Ovary (tissue), 9 donors: Measurements from ENCODE around the gene NRIP1. TPM values are rescaled to one million over a fixed set of nuclear protein-coding genes. Genes with fewer than 3 reads are reported as not detected.

ENCODE experiments used
- DNase-seq, 5 donors: peaks; one replicate each; pipeline ENCODE4 v3.0.0-alpha.2; 2019 to 2020
- H3K27ac ChIP-seq, 2 donors: fragments of 200-600 bp; one replicate each; pipeline versions ENCODE4 v1.5.1 to v1.8.0; 2019 to 2022
- H3K27me3 ChIP-seq: fragments of 200-600 bp; one replicate; pipeline ENCODE4 v1.8.0; 2022
- H3K36me3 ChIP-seq: fragments of 200-600 bp; sonication (generic); one replicate; pipeline ENCODE4 v1.5.1; 2019
- H3K4me1 ChIP-seq: one replicate; pipeline ENCODE4 v1.8.1; 2013; ENCODE audit warnings: mild to moderate bottlenecking, moderate library complexity; ENCODE audit not compliant: insufficient read depth
- H3K4me3 ChIP-seq: fragments of 200-600 bp; sonication (generic); one replicate; pipeline ENCODE4 v1.5.1; 2017
- H3K9me3 ChIP-seq, 2 donors: fragments of 200-600 bp in 1 of 2; sonication (generic) in 1 of 2; one replicate each; pipeline versions ENCODE4 v1.5.1 to v1.8.1; 2013 to 2019; ENCODE audit warnings: mild to moderate bottlenecking in 1 of 2, moderate library complexity in 1 of 2
- CTCF ChIP-seq, 3 donors: fragments of 450-650 bp in 2 of 3; fragments of 200-600 bp in 1 of 3; IDR thresholded peaks; one replicate each; pipeline versions ENCODE4 v1.5.1 to v1.8.0; 2016 to 2022; ENCODE audit warnings: antibody characterized with exemption in 3 of 3, mild to moderate bottlenecking in 1 of 3
- EP300 ChIP-seq: sonication (generic); formaldehyde crosslinking; IDR thresholded peaks from one replicate; pipeline ENCODE4 v1.6.1; 2017; ENCODE audit warnings: antibody characterized with exemption
- POLR2A ChIP-seq: fragments of 450-650 bp; IDR thresholded peaks from one replicate; pipeline ENCODE4 v1.6.1; 2017; ENCODE audit warnings: antibody characterized with exemption, mild to moderate bottlenecking, moderate library complexity
- WGBS, 3 donors: extraction: QIAGEN DNeasy Blood & Tissue Kit in 1 of 3; methylation state at CpG; one replicate each; pipeline versions ENCODE4 v1.1.5 to v1.1.7; 2013 to 2017; 5-methylcytosine and 5-hydroxymethylcytosine counted together
- intact Hi-C, 4 donors: fragments of 100-400 bp; cut with DNase I; formaldehyde crosslinking; loops; one replicate each; pipeline versions ENCODE4 v1.11.0 to v1.15.1; 2022 to 2023
- polyA plus RNA-seq, 2 donors: library from polyadenylated mRNA; stranded (reverse); fragments of 200-250 nt in 1 of 2; fragments of 350-450 nt in 1 of 2; fragmentation: Illumina TruSeq in 1 of 2; extraction: RNeasy Lipid Tissue Mini Kit (QIAGEN cat#74804) in 1 of 2; gene quantifications; one replicate each; pipeline ENCODE4 v1.2.3, GENCODE V29; 2013 to 2014
- total RNA-seq, 7 donors: library from RNA; depleted of rRNA in 2 of 7; stranded (reverse); fragments of >200 nt in 2 of 7; fragmentation: NEBNext Ultra II Directional in 3 of 7; extraction: Animal tissue kit (Norgen Biotek cat#: 25700) in 3 of 7; gene quantifications; one replicate each; pipeline versions ENCODE4 v1.1.0 to v1.2.4, GENCODE V29; 2016 to 2023
- donor health status: DM: no; HTN: no; CAD: no; lungs with moderate emphysema.
- donor health status: DM: no; HTN: no; CAD: no.
- donor health status: Bipolar disorder and iron deficiency.
- donor health status: DM: yes; HTN: yes; CAD: no.
- donor health status: DM: no; HTN: no; CAD: no.
- donor health status: DM: yes; HTN: yes; CAD: no.

Gene NRIP1
- total and polyA plus RNA-seq, 9 donors, result 9.4 to 56.6 (median 39.9) TPM

- intact Hi-C loops, result no loop called here
- Histone ChIP-seq H3K9me3 (no peaks in the 10 kb centered on the region), H3K27ac (no peak overlapping the region), H3K4me1 (peaks cover 10% of the 10 kb centered on the region), H3K4me3 (no peak overlapping the region), H3K36me3 (no peaks in the 10 kb centered on the region), H3K27me3 (no peaks in the 10 kb centered on the region)
- 84 to 91% (median 89%) methylated on average over 2 of the region's 2 CpGs for WGBS, 3 donors
- no peak for DNase-seq
- TF ChIP-seq CTCF (IDR thresholded peaks at IDR 0.05), result no peak
- no peak for TF ChIP-seq EP300
- no peak for TF ChIP-seq POLR2A
Measured at GRCh38 chr21:14993115-14993514, 71.7 kb downstream of the NRIP1 start.

GRCh38 chr21:14991957-14992356, 72.8 kb downstream of the NRIP1 start:
- no peak overlapping the region for H3K27ac ChIP-seq
- no peak overlapping the region for H3K4me3 ChIP-seq
- intact Hi-C loops, result no loop called here
- WGBS, 3 donors, result 85 to 92% (median 91%) methylated on average over 8 of the region's 8 CpGs
- H3K9me3 ChIP-seq, result no peaks in the 10 kb centered on the region
- TF ChIP-seq POLR2A (no peak), CTCF (IDR thresholded peaks at IDR 0.05) (no peak), EP300 (no peak)
- no peaks in the 10 kb centered on the region for H3K27me3 ChIP-seq
- peaks cover 10% of the 10 kb centered on the region for H3K4me1 ChIP-seq
- no peaks in the 10 kb centered on the region for H3K36me3 ChIP-seq
- no peak for DNase-seq

GRCh38 chr21:14989359-14989758, 75.4 kb downstream of the NRIP1 start:
- peak in 3 of 5 donors; percentile 27 to 34 (median 32) for DNase-seq
- Histone ChIP-seq H3K4me3 (no peak overlapping the region), H3K9me3 (no peaks in the 10 kb centered on the region), H3K36me3 (no peaks in the 10 kb centered on the region), H3K27ac (no peak overlapping the region), H3K4me1 (peaks cover 10% of the 10 kb centered on the region), H3K27me3 (no peaks in the 10 kb centered on the region)
- no peak for TF ChIP-seq EP300
- no peak for TF ChIP-seq POLR2A
- WGBS, 3 donors, result 12 to 22% (median 21%) methylated on average over 2 of the region's 2 CpGs
- intact Hi-C loops, result no loop called here

- 63 to 78% (median 74%) methylated on average over 3 of the region's 3 CpGs for WGBS, 3 donors
- peaks cover 10% of the 10 kb centered on the region for H3K4me1 ChIP-seq
- DNase-seq, result no peak
- intact Hi-C loops, result no loop called here
- H3K27ac ChIP-seq, result no peak overlapping the region
- H3K27me3 ChIP-seq, result no peaks in the 10 kb centered on the region
- H3K36me3 ChIP-seq, result no peaks in the 10 kb centered on the region
- H3K9me3 ChIP-seq, result no peaks in the 10 kb centered on the region
- no peak for TF ChIP-seq EP300
- TF ChIP-seq CTCF (IDR thresholded peaks at IDR 0.05), result no peak
- no peak for TF ChIP-seq POLR2A
- H3K4me3 ChIP-seq, result no peak overlapping the region
Measured at GRCh38 chr21:14988760-14989159, 76.0 kb downstream of the NRIP1 start.

GRCh38 chr21:14987370-14988170, 77.2 kb downstream of the NRIP1 start:
- TF ChIP-seq EP300 (no peak), CTCF (IDR thresholded peaks at IDR 0.05) (no peak), POLR2A (no peak)
- WGBS, 3 donors, result 73 to 83% (median 77%) methylated on average over 5 of the region's 5 CpGs
- intact Hi-C loops, result no loop called here
- DNase-seq, result no peak
- Histone ChIP-seq H3K27me3 (no peaks in the 10 kb centered on the region), H3K36me3 (no peaks in the 10 kb centered on the region), H3K9me3 (no peaks in the 10 kb centered on the region), H3K4me3 (no peak overlapping the region), H3K27ac (no peak overlapping the region), H3K4me1 (peaks cover 10% of the 10 kb centered on the region)
